Measurements from ENCODE around the gene KLF6.

DNA sequence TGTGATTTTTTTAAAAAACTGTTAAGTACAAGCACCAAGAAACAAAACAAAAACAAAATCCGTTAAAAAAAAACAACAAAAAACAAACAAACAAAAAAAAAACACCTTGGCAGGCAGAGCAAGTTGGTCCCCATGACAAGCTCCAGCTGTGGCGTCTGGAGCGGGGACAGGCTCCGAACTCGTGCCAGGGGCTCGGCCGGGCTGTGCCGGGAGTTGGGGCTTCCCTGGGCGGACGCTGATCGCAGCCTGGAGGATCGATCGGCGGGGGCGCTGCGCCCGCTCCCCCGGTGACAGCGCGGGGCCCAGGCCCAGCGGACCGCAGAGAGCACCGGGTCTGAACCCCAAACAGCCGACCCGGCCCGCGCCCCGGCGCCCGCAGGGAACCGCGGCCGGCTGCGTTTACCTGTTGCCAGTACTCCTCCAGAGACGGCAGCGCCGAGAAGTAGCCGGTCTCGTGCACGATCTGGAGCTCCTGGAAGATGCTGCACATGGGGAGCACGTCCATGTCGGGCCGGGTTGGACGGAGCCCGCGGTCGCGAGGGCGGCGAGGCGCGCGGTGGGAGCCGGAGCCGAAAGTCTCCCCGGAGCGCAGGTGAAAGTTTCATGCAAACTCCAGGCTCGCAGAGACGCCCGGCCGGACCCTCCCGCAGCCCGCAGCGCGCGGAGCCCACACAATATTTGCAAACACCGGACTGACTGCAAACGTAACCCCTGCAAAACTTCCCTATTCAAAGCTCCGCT is at the start of gene KLF6:
- TF ChIP-seq, protein P1, sequence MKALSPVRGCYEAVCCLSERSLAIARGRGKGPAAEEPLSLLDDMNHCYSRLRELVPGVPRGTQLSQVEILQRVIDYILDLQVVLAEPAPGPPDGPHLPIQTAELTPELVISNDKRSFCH (CRISPR knock-in tag; IDR thresholded peaks at IDR 0.05): no peak
- TF ChIP-seq, protein P1 (tag; IDR thresholded peaks at IDR 0.05): no peak
- TF ChIP-seq, protein P2, sequence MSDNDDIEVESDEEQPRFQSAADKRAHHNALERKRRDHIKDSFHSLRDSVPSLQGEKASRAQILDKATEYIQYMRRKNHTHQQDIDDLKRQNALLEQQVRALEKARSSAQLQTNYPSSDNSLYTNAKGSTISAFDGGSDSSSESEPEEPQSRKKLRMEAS (CRISPR knock-in tag; IDR thresholded peaks at IDR 0.05): peak; percentile 19; the same call in 1 of the 2 replicates
- TF ChIP-seq SMARCA4 (IDR thresholded peaks at IDR 0.05): no peak
- no peak for TF ChIP-seq NRF1 (conservative IDR thresholded peaks at IDR 0.05 in 1 of 2, IDR thresholded peaks at IDR 0.05 in 1 of 2)
- TF ChIP-seq MAZ (CRISPR knock-in tag; conservative IDR thresholded peaks at IDR 0.05 in 1 of 2, IDR thresholded peaks at IDR 0.05 in 1 of 2): 0 out of 4 replicates have a peak, but pooled peaks of 1 of the 2 experiments have one; percentile 23
- no peak for TF ChIP-seq SP1 (CRISPR knock-in tag; IDR thresholded peaks at IDR 0.05)
- no peak for TF ChIP-seq KDM5B (IDR thresholded peaks at IDR 0.05; ENCODE audit: insufficient replicate concordance, low read depth, low read length)
- no peak for TF ChIP-seq CTCF (IDR thresholded peaks at IDR 0.05 in 2 of 3, conservative IDR thresholded peaks at IDR 0.05 in 1 of 3; ENCODE audit: insufficient read depth in 2 of 3, low read depth in 1 of 3, low read length in 3 of 3)

All from K562 (cell line).